Breast epithelium (tissue), 4 donors: ENCODE measurements around the gene MYDGF. TPM values are rescaled to one million over a fixed set of nuclear protein-coding genes. Genes with fewer than 3 reads are reported as not detected.

Source experiments
- DNase-seq, 2 donors: peaks; one replicate each; pipeline ENCODE4 v3.0.0-alpha.2; 2019; ENCODE audit warnings: low spot score in 2 of 2
- H3K27ac ChIP-seq, 2 donors: fragments of 200-600 bp; sonication (generic) in 1 of 2; one replicate each; pipeline ENCODE4 v1.5.1; 2016 to 2019; ENCODE audit warnings: mild to moderate bottlenecking in 1 of 2
- H3K27me3 ChIP-seq, 2 donors: fragments of 200-600 bp; sonication (generic) in 1 of 2; one replicate each; pipeline versions ENCODE4 v1.5.1 to v1.6.0; 2017 to 2019; ENCODE audit warnings: control low read depth in 1 of 2, mild to moderate bottlenecking in 1 of 2
- H3K36me3 ChIP-seq: fragments of 200-600 bp; one replicate; pipeline ENCODE4 v1.5.1; 2019
- H3K4me1 ChIP-seq, 2 donors: fragments of 200-600 bp; sonication (generic); one replicate each; pipeline ENCODE4 v1.5.1; 2016 to 2019; ENCODE audit warnings: control low read depth in 1 of 2
- H3K4me3 ChIP-seq, 3 donors: fragments of 200-600 bp; sonication (generic); 1 replicate in 2 of 3; 2 replicates in 1 of 3; pipeline ENCODE4 v1.5.1; 2016 to 2019; ENCODE audit warnings: mild to moderate bottlenecking in 3 of 3, moderate library complexity in 2 of 3
- H3K9me3 ChIP-seq, 2 donors: fragments of 200-600 bp; sonication (generic) in 1 of 2; one replicate each; pipeline ENCODE4 v1.5.1; 2016 to 2019; ENCODE audit warnings: control low read depth in 1 of 2
- CTCF ChIP-seq, 3 donors: fragments of 450-650 bp; IDR thresholded peaks; one replicate each; pipeline ENCODE4 v1.5.1; 2016 to 2017; ENCODE audit warnings: antibody characterized with exemption in 3 of 3, mild to moderate bottlenecking in 3 of 3, moderate library complexity in 3 of 3
- POLR2A ChIP-seq: fragments of 450-650 bp; IDR thresholded peaks from one replicate; pipeline ENCODE4 v1.6.1; 2016; ENCODE audit warnings: antibody characterized with exemption, mild to moderate bottlenecking, moderate library complexity
- POLR2AphosphoS5 ChIP-seq, 3 donors: sonication (generic); formaldehyde crosslinking; IDR thresholded peaks; one replicate each; pipeline ENCODE4 v1.6.1; 2017; ENCODE audit warnings: antibody characterized with exemption in 3 of 3
- intact Hi-C: fragments of 100-400 bp; cut with DNase I; formaldehyde crosslinking; loops from one replicate; pipeline ENCODE4 v1.15.1; 2023; ENCODE audit warnings: low total_unique reads
- total RNA-seq, 3 donors: library from RNA; depleted of rRNA; stranded (reverse); fragments of >200 nt; gene quantifications; one replicate each; pipeline ENCODE4 v1.1.0, GENCODE V29; 2016

MYDGF gene
- total RNA-seq, 3 donors from 2014 or later, result 36.3 to 55.1 (median 42.1) TPM

GRCh38 chr19:4649392-4650047, 20.6 kb downstream of the MYDGF start:
- intact Hi-C loops, result loop anchor here (10.0 kb wide), 1 partner anchor 265 kb away; no protein-coding TSS in a partner anchor
- H3K27ac ChIP-seq, result no peak overlapping the region
- H3K4me3 ChIP-seq, result no peak overlapping the region
- H3K36me3 ChIP-seq, result no peaks in the 10 kb centered on the region
- no peak for DNase-seq
- TF ChIP-seq POLR2AphosphoS5 (IDR thresholded peaks at IDR 0.05) (no peak), POLR2A (no peak), CTCF (IDR thresholded peaks at IDR 0.05) (no peak)
- no peaks in the 10 kb centered on the region for H3K9me3 ChIP-seq
- H3K27me3 ChIP-seq, result no peaks in the 10 kb centered on the region
- no peaks in the 10 kb centered on the region for H3K4me1 ChIP-seq

GRCh38 chr19:4647676-4648644, 22.2 kb downstream of the MYDGF start:
- H3K4me3 ChIP-seq, result no peak overlapping the region
- no peaks in the 10 kb centered on the region for H3K36me3 ChIP-seq
- DNase-seq, result peak in 1 of 2 donors; percentile 24
- no peaks in the 10 kb centered on the region for H3K27me3 ChIP-seq
- H3K4me1 ChIP-seq, result no peaks in the 10 kb centered on the region
- no peaks in the 10 kb centered on the region for H3K9me3 ChIP-seq
- H3K27ac ChIP-seq, result peak overlapping the region in 1 of 2 donors; percentile 48
- intact Hi-C loops, result no loop called here
- TF ChIP-seq CTCF (IDR thresholded peaks at IDR 0.05) (no peak), POLR2A (no peak), POLR2AphosphoS5 (IDR thresholded peaks at IDR 0.05) (peak in 1 of 3 donors; percentile 61)

GRCh38 chr19:4645718-4646117, 24.4 kb downstream of the MYDGF start:
- intact Hi-C loops, result loop anchor here (1.0 kb wide), 1 partner anchor 48 kb away; no protein-coding TSS in a partner anchor
- H3K4me1 ChIP-seq, result no peaks in the 10 kb centered on the region
- H3K27me3 ChIP-seq, result no peaks in the 10 kb centered on the region

GRCh38 chr19:4642625-4643024, 27.5 kb downstream of the MYDGF start:
- intact Hi-C loops, result no loop called here
- Histone ChIP-seq H3K27ac (no peak overlapping the region), H3K27me3 (no peaks in the 10 kb centered on the region), H3K4me1 (no peaks in the 10 kb centered on the region), H3K9me3 (no peaks in the 10 kb centered on the region), H3K4me3 (no peak overlapping the region), H3K36me3 (no peaks in the 10 kb centered on the region)
- TF ChIP-seq CTCF (IDR thresholded peaks at IDR 0.05) (no peak), POLR2AphosphoS5 (IDR thresholded peaks at IDR 0.05) (no peak), POLR2A (no peak)
- no peak for DNase-seq

More at GRCh38 chr19:4645718-4646117, 24.4 kb downstream of the MYDGF start:
- Histone ChIP-seq H3K4me3 (no peak overlapping the region), H3K9me3 (no peaks in the 10 kb centered on the region), H3K36me3 (no peaks in the 10 kb centered on the region), H3K27ac (no peak overlapping the region)
- DNase-seq, result no peak
- TF ChIP-seq CTCF (IDR thresholded peaks at IDR 0.05) (no peak), POLR2AphosphoS5 (IDR thresholded peaks at IDR 0.05) (no peak), POLR2A (no peak)
